HEK293 (cell line): Measurements from ENCODE around the gene PLAC1.

Experiments
- CTCF ChIA-PET: fragments of 350-600 bp; formaldehyde crosslinking; extraction: SDS; loops from one replicate; lab custom pipeline; 2021; ENCODE audit warnings: antibody characterized with exemption; lab: Yijun Ruan, JAX
- POLR2A ChIA-PET: fragments of 300-600 bp; formaldehyde crosslinking; extraction: SDS; loops from one replicate; lab custom pipeline; 2020; ENCODE audit warnings: antibody characterized with exemption, inconsistent platforms; lab: Yijun Ruan, JAX
- H3K27ac ChIP-seq: fragments of 200-500 bp; sonication (Bioruptor generic); 2 replicates; pipeline ENCODE4 v1.5.1; 2014; ENCODE audit warnings: low read depth, low read length, control low read depth, inconsistent platforms; ENCODE audit errors: extremely low read depth
- H3K36me3 ChIP-seq, 2 experiments: fragments of 200-500 bp in 1 of 2; sonication (Bioruptor generic) in 1 of 2; 1 replicate in 1 of 2; 2 replicates in 1 of 2; pipeline ENCODE4 v1.5.1; 2014 to 2017; ENCODE audit warnings: inconsistent platforms in 2 of 2, low read length in 2 of 2; ENCODE audit not compliant: control insufficient read depth in 2 of 2, insufficient read depth in 1 of 2
- H3K4me1 ChIP-seq: fragments of 200-500 bp; sonication (Bioruptor generic); 2 replicates; pipeline ENCODE4 v1.5.1; 2014; ENCODE audit warnings: mild to moderate bottlenecking, low read length, inconsistent platforms; ENCODE audit not compliant: control insufficient read depth, insufficient read depth
- H3K4me3 ChIP-seq: 2 replicates; pipeline ENCODE4 v1.5.1; 2011; ENCODE audit warnings: low read depth, mild to moderate bottlenecking, control low read depth, low read length, moderate library complexity
- H3K9me3 ChIP-seq: fragments of 200-500 bp; sonication (Bioruptor generic); 2 replicates; pipeline ENCODE4 v1.5.1; 2014; ENCODE audit warnings: low read depth, low read length, inconsistent platforms; ENCODE audit not compliant: control insufficient read depth, insufficient read depth
- GLI4 ChIP-seq: fragments of 450-650 bp; formaldehyde crosslinking; IDR thresholded peaks from 2 replicates; pipeline ENCODE4 v1.5.1; 2016; ENCODE audit warnings: missing biosample characterization, missing genetic modification characterization
- HOXD13 ChIP-seq: sonication (generic); formaldehyde crosslinking; IDR thresholded peaks from 2 replicates; pipeline ENCODE4 v1.8.0; 2022; ENCODE audit warnings: missing genetic modification reagents, borderline replicate concordance
- KLF10 ChIP-seq: fragments of 450-650 bp; IDR thresholded peaks from 2 replicates; pipeline ENCODE4 v1.5.1; 2018; ENCODE audit warnings: missing biosample characterization, mild to moderate bottlenecking, missing genetic modification characterization
- PRDM2 ChIP-seq: fragments of 450-650 bp; formaldehyde crosslinking; IDR thresholded peaks from 2 replicates; pipeline ENCODE4 v1.5.1; 2016; ENCODE audit warnings: missing biosample characterization, missing genetic modification characterization, borderline replicate concordance
- SCRT1 ChIP-seq: fragments of 450-650 bp; formaldehyde crosslinking; IDR thresholded peaks from 2 replicates; pipeline ENCODE4 v1.5.1; 2016; ENCODE audit warnings: missing biosample characterization, missing genetic modification characterization, borderline replicate concordance
- ZBTB21 ChIP-seq: fragments of 450-650 bp; formaldehyde crosslinking; IDR thresholded peaks from 2 replicates; pipeline ENCODE4 v1.5.1; 2017; ENCODE audit warnings: missing biosample characterization, missing genetic modification characterization
- ZNF214 ChIP-seq: fragments of 450-650 bp; formaldehyde crosslinking; IDR thresholded peaks from 2 replicates; pipeline ENCODE4 v1.5.1; 2017; ENCODE audit warnings: missing biosample characterization, mild to moderate bottlenecking, missing genetic modification characterization, borderline replicate concordance
- ZNF23 ChIP-seq: fragments of 450-650 bp; formaldehyde crosslinking; IDR thresholded peaks from 2 replicates; pipeline ENCODE4 v1.5.1; 2016; ENCODE audit warnings: missing biosample characterization, missing genetic modification characterization, borderline replicate concordance
- ZNF280C ChIP-seq: fragments of 450-650 bp; formaldehyde crosslinking; IDR thresholded peaks from 2 replicates; pipeline ENCODE4 v1.5.1; 2016; ENCODE audit warnings: missing biosample characterization, missing genetic modification characterization
- ZNF354C ChIP-seq: fragments of 450-650 bp; formaldehyde crosslinking; IDR thresholded peaks from 2 replicates; pipeline ENCODE4 v1.5.1; 2016; ENCODE audit warnings: missing biosample characterization, missing genetic modification characterization, low read depth, borderline replicate concordance
- ZNF423 ChIP-seq: fragments of 450-650 bp; formaldehyde crosslinking; IDR thresholded peaks from 2 replicates; pipeline ENCODE4 v1.5.1; 2016; ENCODE audit warnings: missing biosample characterization, missing genetic modification characterization
- ZNF518A ChIP-seq: fragments of 450-650 bp; formaldehyde crosslinking; conservative IDR thresholded peaks from 2 replicates; pipeline ENCODE4 v1.5.1; 2016; ENCODE audit warnings: low read depth, missing biosample characterization, missing genetic modification characterization
- ZNF610 ChIP-seq: fragments of 450-650 bp; formaldehyde crosslinking; IDR thresholded peaks from 2 replicates; pipeline ENCODE4 v1.5.1; 2016; ENCODE audit warnings: missing biosample characterization, missing genetic modification characterization, borderline replicate concordance
- ZNF664 ChIP-seq: fragments of 450-650 bp; formaldehyde crosslinking; IDR thresholded peaks from 2 replicates; pipeline ENCODE4 v1.5.1; 2016; ENCODE audit warnings: missing biosample characterization, missing genetic modification characterization
- ZNF692 ChIP-seq: fragments of 450-650 bp; formaldehyde crosslinking; IDR thresholded peaks from 2 replicates; pipeline ENCODE4 v1.5.1; 2016; ENCODE audit warnings: missing biosample characterization, missing genetic modification characterization
- ZNF704 ChIP-seq: fragments of 450-650 bp; formaldehyde crosslinking; IDR thresholded peaks from 2 replicates; pipeline ENCODE4 v1.5.1; 2016; ENCODE audit warnings: missing biosample characterization, missing genetic modification characterization

Gene PLAC1

GRCh38 chrX:134692233-134692632 lies 34.0 kb upstream of the PLAC1 start:
- Histone ChIP-seq H3K27ac (no peak overlapping the region), H3K36me3 (no peaks in the 10 kb centered on the region), H3K4me3 (no peak overlapping the region), H3K4me1 (no peaks in the 10 kb centered on the region), H3K9me3 (no peaks in the 10 kb centered on the region)
- TF ChIP-seq ZNF423 (tag by site-specific recombination), result no peak
- no peak for TF ChIP-seq ZNF354C
- TF ChIP-seq ZNF280C (tag by site-specific recombination), result no peak
- no peak for TF ChIP-seq ZNF664 (tag by site-specific recombination)
- TF ChIP-seq ZNF23 (tag by site-specific recombination), result no peak
- no peak for TF ChIP-seq GLI4
- no peak for TF ChIP-seq HOXD13
- CTCF ChIA-PET, result interaction anchor here (0.5 to 1.5 kb wide), 3 partner anchors 23 to 394 kb away, joined by 3 to 4 read pairs (median 3); no protein-coding TSS in a partner anchor
- POLR2A ChIA-PET, result no interaction called here

- H3K4me1 ChIP-seq, result no peaks in the 10 kb centered on the region
- POLR2A ChIA-PET, result no interaction called here
- H3K9me3 ChIP-seq, result no peaks in the 10 kb centered on the region
- H3K4me3 ChIP-seq, result no peak overlapping the region
- CTCF ChIA-PET, result interaction anchor here (0.5 kb wide), 1 partner anchor 77 kb away, joined by 5 read pairs; no protein-coding TSS in a partner anchor
- no peaks in the 10 kb centered on the region for H3K36me3 ChIP-seq
- TF ChIP-seq ZNF518A (no peak), ZNF610 (tag by site-specific recombination) (no peak), ZNF704 (tag by site-specific recombination) (no peak), ZBTB21 (tag by site-specific recombination) (no peak), ZNF214 (no peak)
- H3K27ac ChIP-seq, result no peak overlapping the region
Measured at GRCh38 chrX:134691453-134691852, 33.2 kb upstream of the PLAC1 start.

- ChIA-PET CTCF (no interaction called here), POLR2A (no interaction called here)
- Histone ChIP-seq H3K4me1 (no peaks in the 10 kb centered on the region), H3K27ac (no peak overlapping the region), H3K4me3 (no peak overlapping the region), H3K9me3 (no peaks in the 10 kb centered on the region), H3K36me3 (no peaks in the 10 kb centered on the region)
- TF ChIP-seq PRDM2 (tag by site-specific recombination), result no peak
- TF ChIP-seq KLF10, result no peak
- TF ChIP-seq ZNF692, result no peak
- TF ChIP-seq ZNF354C, result no peak
- no peak for TF ChIP-seq SCRT1
Measured at GRCh38 chrX:134688839-134689238, 30.6 kb upstream of the PLAC1 start.
